Keratinocyte (primary cell): ENCODE data around the gene FGFR3. TPM values are rescaled to one million over a fixed set of nuclear protein-coding genes. Genes with fewer than 3 reads are reported as not detected.

ENCODE experiments used
- DNase-seq: peaks from one replicate; pipeline ENCODE4 v3.0.0-alpha.2; 2011; ENCODE audit warnings: low read depth, missing footprints, low spot score
- FAIRE-seq: peaks from 2 replicates; lab custom pipeline; 2011; peaks lifted over from hg19 to GRCh38; lab: Jason Lieb, UNC
- H2AFZ ChIP-seq: 2 replicates; pipeline ENCODE4 v1.6.0; 2012; ENCODE audit warnings: low read length, control low read depth, inconsistent platforms; ENCODE audit not compliant: control insufficient read depth
- H3K27ac ChIP-seq: 2 replicates; pipeline ENCODE4 v1.5.1; 2011; ENCODE audit warnings: low read length; ENCODE audit not compliant: control insufficient read depth, insufficient read depth
- H3K27me3 ChIP-seq: 3 replicates; pipeline ENCODE4 v1.6.0; 2011; ENCODE audit warnings: low read length; ENCODE audit not compliant: control insufficient read depth, insufficient read depth; ENCODE audit errors: extremely low read depth
- H3K36me3 ChIP-seq, 2 experiments: 2 replicates in 1 of 2; 3 replicates in 1 of 2; pipeline ENCODE4 v1.5.1; 2011; ENCODE audit warnings: low read length in 2 of 2, mild to moderate bottlenecking in 1 of 2; ENCODE audit not compliant: control insufficient read depth in 2 of 2, insufficient read depth in 2 of 2; ENCODE audit errors: extremely low read depth in 1 of 2
- H3K4me1 ChIP-seq: 3 replicates; pipeline ENCODE4 v1.5.1; 2011; ENCODE audit warnings: low read length; ENCODE audit not compliant: control insufficient read depth, insufficient read depth; ENCODE audit errors: extremely low read depth
- H3K4me2 ChIP-seq: 3 replicates; pipeline ENCODE4 v1.6.0; 2011; ENCODE audit warnings: low read depth, low read length; ENCODE audit not compliant: control insufficient read depth, insufficient read depth; ENCODE audit errors: extremely low read depth
- H3K4me3 ChIP-seq, 3 experiments: fragments of 200-600 bp in 1 of 3; sonication (generic) in 1 of 3; 2 replicates in 2 of 3; 3 replicates in 1 of 3; pipeline ENCODE4 v1.5.1; 2011 to 2016; ENCODE audit warnings: low read length in 3 of 3, mild to moderate bottlenecking in 3 of 3, control low read depth in 2 of 3, inconsistent platforms in 1 of 3, low read depth in 1 of 3, mixed read lengths in 1 of 3, mixed run types in 1 of 3, moderate library complexity in 1 of 3; ENCODE audit not compliant: control insufficient read depth in 2 of 3, insufficient read depth in 2 of 3; ENCODE audit errors: extremely low read depth in 1 of 3
- H3K79me2 ChIP-seq: 2 replicates; pipeline ENCODE4 v1.6.0; 2012; ENCODE audit warnings: low read length; ENCODE audit not compliant: control insufficient read depth, insufficient read depth
- H3K9ac ChIP-seq: 3 replicates; pipeline ENCODE4 v1.6.0; 2011; ENCODE audit warnings: low read length; ENCODE audit not compliant: control insufficient read depth, insufficient read depth; ENCODE audit errors: extremely low read depth
- H3K9me1 ChIP-seq: 3 replicates; pipeline ENCODE4 v1.6.0; 2011; ENCODE audit warnings: low read length; ENCODE audit not compliant: control insufficient read depth, insufficient read depth; ENCODE audit errors: extremely low read depth
- H3K9me3 ChIP-seq: 2 replicates; pipeline ENCODE4 v1.5.1; 2012; ENCODE audit warnings: low read depth, low read length; ENCODE audit not compliant: control insufficient read depth
- H4K20me1 ChIP-seq: 3 replicates; pipeline ENCODE4 v1.6.0; 2011; ENCODE audit warnings: low read length; ENCODE audit not compliant: control insufficient read depth, insufficient read depth; ENCODE audit errors: extremely low read depth
- CTCF ChIP-seq, 3 experiments: IDR thresholded peaks in 1 of 3; conservative IDR thresholded peaks in 1 of 3; optimal IDR thresholded peaks in 1 of 3; 2 replicates in 2 of 3; 3 replicates in 1 of 3; pipeline versions ENCODE3 to v1.5.1; 2011; ENCODE audit warnings: low read length in 3 of 3, mild to moderate bottlenecking in 3 of 3, moderate library complexity in 2 of 3, control low read depth in 1 of 3, inconsistent platforms in 1 of 3; ENCODE audit not compliant: insufficient read depth in 2 of 3; ENCODE audit errors: extremely low read depth in 1 of 3
- EZH2 ChIP-seq: IDR thresholded peaks from one replicate; pipeline ENCODE4 v1.6.1; 2012; ENCODE audit warnings: inconsistent platforms, mild to moderate bottlenecking, low read length, moderate library complexity
- dilution Hi-C: fragments of 300-500 bp; cut with MboI; formaldehyde crosslinking; loops from one replicate; pipeline ENCODE4 v1.7.0; 2020; ENCODE audit warnings: low sequenced_read_pairs; ENCODE audit not compliant: extremely low pct_ligation_motif_present
- polyA plus RNA-seq, 5 experiments: library from polyadenylated mRNA; depleted of rRNA in 3 of 5; stranded (reverse) in 3 of 5; stranded (forward) in 1 of 5; unstranded in 1 of 5; fragments of >200 nt; gene quantifications; 1 replicate in 1 of 5; 2 replicates in 3 of 5; 3 replicates in 1 of 5; pipeline versions ENCODE4 v1.2.1 to v1.2.3, GENCODE V29; 2011 to 2012; ENCODE audit warnings: missing spikeins in 2 of 5, low read depth in 1 of 5, low replicate concordance in 1 of 5

FGFR3 gene
- polyA plus RNA-seq, 1 donor (not counting 4 experiments of a cell fraction or from before 2014, with no cell fraction given), result 45.2 TPM

DNA sequence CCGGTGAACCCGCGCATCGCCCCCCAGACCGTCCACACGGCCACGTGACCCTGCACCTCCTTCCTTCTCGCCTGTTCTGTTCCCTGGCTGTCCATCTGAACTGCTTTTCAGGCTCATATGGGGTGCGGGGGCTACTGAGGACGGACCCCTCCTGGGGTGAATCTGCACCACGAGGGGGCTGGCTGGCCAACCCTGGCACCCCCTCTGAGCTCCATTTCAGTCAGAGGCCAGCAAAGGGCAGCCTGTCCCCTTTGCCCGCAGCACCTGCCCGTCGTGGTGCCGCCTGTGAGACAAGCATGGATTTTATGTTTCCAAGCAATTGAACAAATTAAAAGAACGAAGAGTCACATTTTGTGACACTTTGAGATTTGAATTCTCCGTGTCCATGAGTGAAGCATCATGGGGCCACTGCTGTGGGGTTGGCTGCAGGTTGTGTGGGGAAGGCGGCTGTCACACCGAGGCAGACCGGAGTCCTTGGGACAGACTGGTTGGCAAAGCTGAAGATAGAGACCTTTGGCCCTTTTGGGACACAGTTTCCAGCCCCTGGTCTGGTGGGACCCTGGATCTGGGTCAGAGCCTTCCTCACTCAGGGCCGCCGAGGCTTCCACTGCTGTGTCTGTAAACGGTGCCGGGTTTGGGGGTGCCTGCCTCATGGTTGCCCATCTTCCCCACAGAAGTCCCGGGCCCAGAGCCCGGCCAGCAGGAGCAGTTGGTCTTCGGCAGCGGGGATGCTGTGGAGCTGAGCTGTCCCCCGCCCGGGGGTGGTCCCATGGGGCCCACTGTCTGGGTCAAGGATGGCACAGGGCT, 5.7 kb downstream of the FGFR3 start:
- Histone ChIP-seq H4K20me1 (peaks cover 10% of the 10 kb centered on the region), H2AFZ (no peak overlapping the region), H3K9me1 (no peaks in the 10 kb centered on the region), H3K36me3 (peaks cover 17 to 19% of the 10 kb centered on the region in 2 experiments), H3K27ac (no peak overlapping the region), H3K79me2 (peaks cover 24% of the 10 kb centered on the region), H3K9ac (no peak overlapping the region), H3K4me3 (no peak overlapping the region), H3K4me1 (peaks cover 6% of the 10 kb centered on the region), H3K27me3 (no peaks in the 10 kb centered on the region), H3K4me2 (no peak overlapping the region), H3K9me3 (no peaks in the 10 kb centered on the region)
- dilution Hi-C loops, result no loop called here
- TF ChIP-seq CTCF (optimal IDR thresholded peaks at IDR 0.05 in 1 of 3, IDR thresholded peaks at IDR 0.05 in 1 of 3, conservative IDR thresholded peaks at IDR 0.05 in 1 of 3; ENCODE audit: extremely low read depth in 1 of 3, insufficient read depth in 2 of 3, low read length in 3 of 3) (no peak), EZH2 (no peak)
- FAIRE-seq (no peak), DNase-seq (no peak)

DNA sequence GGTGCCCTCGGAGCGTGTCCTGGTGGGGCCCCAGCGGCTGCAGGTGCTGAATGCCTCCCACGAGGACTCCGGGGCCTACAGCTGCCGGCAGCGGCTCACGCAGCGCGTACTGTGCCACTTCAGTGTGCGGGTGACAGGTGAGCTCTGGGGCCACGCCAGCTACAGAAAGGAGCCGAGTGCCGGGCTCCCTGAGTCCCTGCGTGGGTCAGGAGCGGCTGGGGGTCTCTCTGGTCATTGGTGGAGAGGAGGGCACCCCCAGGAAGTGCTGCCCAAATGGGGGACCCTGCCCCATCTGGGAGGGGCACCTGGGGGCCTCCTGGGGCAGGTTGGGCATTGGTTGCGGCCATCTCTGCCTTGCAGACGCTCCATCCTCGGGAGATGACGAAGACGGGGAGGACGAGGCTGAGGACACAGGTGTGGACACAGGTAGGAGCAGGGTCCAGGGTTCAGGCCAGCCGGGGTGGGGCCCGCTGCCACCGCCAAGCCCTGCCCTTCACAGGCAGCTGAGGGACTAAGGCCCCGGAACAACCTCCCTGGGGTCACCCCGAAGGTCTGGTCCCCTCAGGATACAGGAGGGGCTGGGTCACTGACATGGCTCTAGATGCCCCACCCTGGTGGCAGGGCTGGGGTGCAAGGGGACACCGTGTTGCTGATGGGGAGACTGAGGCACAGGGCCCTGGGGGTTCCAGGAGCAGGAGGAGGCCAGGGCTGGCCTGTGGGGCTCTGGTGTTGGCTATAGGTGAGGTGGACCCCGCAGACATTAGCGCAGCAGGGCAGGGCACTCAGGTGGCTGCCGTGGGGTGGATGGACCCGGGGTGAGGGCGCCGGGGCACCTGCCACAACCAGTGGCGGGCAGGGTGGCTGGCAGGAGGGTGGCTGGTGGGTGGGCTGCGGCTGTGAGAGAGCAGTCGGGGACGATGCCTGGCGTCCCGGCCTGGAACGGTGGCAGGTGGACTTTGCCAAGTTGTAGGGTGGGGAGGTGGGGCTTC, 6.6 kb downstream of the FGFR3 start:
- Histone ChIP-seq H3K4me3 (no peak overlapping the region), H3K4me2 (no peak overlapping the region), H2AFZ (no peak overlapping the region), H3K27me3 (no peaks in the 10 kb centered on the region), H3K4me1 (peaks cover 6% of the 10 kb centered on the region), H3K9me1 (no peaks in the 10 kb centered on the region), H3K36me3 (peaks cover 20 to 21% of the 10 kb centered on the region in 2 experiments), H3K9ac (no peak overlapping the region), H3K79me2 (peaks cover 24% of the 10 kb centered on the region), H4K20me1 (peaks cover 10% of the 10 kb centered on the region), H3K9me3 (no peaks in the 10 kb centered on the region), H3K27ac (no peak overlapping the region)
- no peak for DNase-seq
- no peak for TF ChIP-seq EZH2
- no peak for TF ChIP-seq CTCF (optimal IDR thresholded peaks at IDR 0.05 in 1 of 3, IDR thresholded peaks at IDR 0.05 in 1 of 3, conservative IDR thresholded peaks at IDR 0.05 in 1 of 3; ENCODE audit: extremely low read depth in 1 of 3, insufficient read depth in 2 of 3, low read length in 3 of 3)
- dilution Hi-C loops, result no loop called here
- FAIRE-seq, result no peak
